ENCODE results near the gene DIPK2B. TPM values are rescaled to one million over a fixed set of nuclear protein-coding genes. Genes with fewer than 3 reads are reported as not detected.

The DIPK2B gene
- total and polyA plus RNA-seq, 2 of the 4 experiments (the other 2 are of a cell fraction) = not detected

DNA sequence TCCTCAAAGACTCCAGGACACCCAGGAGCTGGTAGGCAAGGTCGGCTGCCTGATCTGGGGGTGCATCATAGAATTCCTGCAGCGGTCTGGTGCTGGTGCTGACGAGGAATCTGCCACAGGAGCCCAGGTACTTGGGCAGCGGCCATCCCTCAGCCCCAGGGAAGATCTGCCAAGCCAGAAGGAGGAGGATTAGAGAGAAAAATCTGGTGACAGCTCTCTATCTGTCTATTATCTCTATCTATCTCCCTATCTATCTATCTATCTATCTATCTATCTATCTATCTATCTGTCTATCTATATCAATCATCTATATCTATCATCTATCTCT, 46.7 kb downstream of the DIPK2B start:
- no peak overlapping the region for H4K91ac ChIP-seq (ENCODE audit: insufficient read depth, low read depth, low read length)
- H2AK5ac ChIP-seq (ENCODE audit: low read depth, low read length) = no peak overlapping the region
- no peak overlapping the region for H2AFZ ChIP-seq (replicated peaks; ENCODE audit: low read length, poor library complexity)
- H2BK15ac ChIP-seq (ENCODE audit: low read depth, low read length) = no peak overlapping the region
- DNase-seq (no peak), ATAC-seq (ENCODE audit: low read depth) (no peak)
- no peaks in the 10 kb centered on the region for H4K20me1 ChIP-seq (ENCODE audit: insufficient read depth, low read length)
- intact Hi-C loops (cut with micrococcal nuclease) = no loop called here
- H3K4ac ChIP-seq (ENCODE audit: low read depth, low read length) = no peak overlapping the region
- H3K4me2 ChIP-seq (ENCODE audit: low read depth, low read length) = no peak overlapping the region
- ChIA-PET POLR2A (ENCODE audit: unreplicated experiment) (no interaction called here), CTCF (no interaction called here)
- H3K9me1 ChIP-seq (ENCODE audit: insufficient read depth, low read length) = no peaks in the 10 kb centered on the region
- no peak overlapping the region for H3K27ac ChIP-seq (ENCODE audit: insufficient read depth, low read length)
- TF ChIP-seq POLR2A (IDR thresholded peaks at IDR 0.05; ENCODE audit: low read depth, low read length) = no peak
- no peak for TF ChIP-seq CEBPB (IDR thresholded peaks at IDR 0.05; ENCODE audit: low read depth, low read length)
- no peak for TF ChIP-seq MAFK (IDR thresholded peaks at IDR 0.05; ENCODE audit: low read depth, low read length)
- TF ChIP-seq, protein P1, sequence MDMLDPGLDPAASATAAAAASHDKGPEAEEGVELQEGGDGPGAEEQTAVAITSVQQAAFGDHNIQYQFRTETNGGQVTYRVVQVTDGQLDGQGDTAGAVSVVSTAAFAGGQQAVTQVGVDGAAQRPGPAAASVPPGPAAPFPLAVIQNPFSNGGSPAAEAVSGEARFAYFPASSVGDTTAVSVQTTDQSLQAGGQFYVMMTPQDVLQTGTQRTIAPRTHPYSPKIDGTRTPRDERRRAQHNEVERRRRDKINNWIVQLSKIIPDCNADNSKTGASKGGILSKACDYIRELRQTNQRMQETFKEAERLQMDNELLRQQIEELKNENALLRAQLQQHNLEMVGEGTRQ (IDR thresholded peaks at IDR 0.05; ENCODE audit: low read depth, low read length) = no peak
- TF ChIP-seq MXI1 (IDR thresholded peaks at IDR 0.05; ENCODE audit: borderline replicate concordance, low read depth, low read length) = no peak
- no peak for TF ChIP-seq RAD21 (IDR thresholded peaks at IDR 0.05; ENCODE audit: low read length)
- TF ChIP-seq, protein P2, sequence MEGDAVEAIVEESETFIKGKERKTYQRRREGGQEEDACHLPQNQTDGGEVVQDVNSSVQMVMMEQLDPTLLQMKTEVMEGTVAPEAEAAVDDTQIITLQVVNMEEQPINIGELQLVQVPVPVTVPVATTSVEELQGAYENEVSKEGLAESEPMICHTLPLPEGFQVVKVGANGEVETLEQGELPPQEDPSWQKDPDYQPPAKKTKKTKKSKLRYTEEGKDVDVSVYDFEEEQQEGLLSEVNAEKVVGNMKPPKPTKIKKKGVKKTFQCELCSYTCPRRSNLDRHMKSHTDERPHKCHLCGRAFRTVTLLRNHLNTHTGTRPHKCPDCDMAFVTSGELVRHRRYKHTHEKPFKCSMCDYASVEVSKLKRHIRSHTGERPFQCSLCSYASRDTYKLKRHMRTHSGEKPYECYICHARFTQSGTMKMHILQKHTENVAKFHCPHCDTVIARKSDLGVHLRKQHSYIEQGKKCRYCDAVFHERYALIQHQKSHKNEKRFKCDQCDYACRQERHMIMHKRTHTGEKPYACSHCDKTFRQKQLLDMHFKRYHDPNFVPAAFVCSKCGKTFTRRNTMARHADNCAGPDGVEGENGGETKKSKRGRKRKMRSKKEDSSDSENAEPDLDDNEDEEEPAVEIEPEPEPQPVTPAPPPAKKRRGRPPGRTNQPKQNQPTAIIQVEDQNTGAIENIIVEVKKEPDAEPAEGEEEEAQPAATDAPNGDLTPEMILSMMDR (conservative IDR thresholded peaks at IDR 0.05; ENCODE audit: low read depth, low read length) = no peak
- TF ChIP-seq SMC3 (IDR thresholded peaks at IDR 0.05; ENCODE audit: low read depth, low read length) = no peak
- WGBS, 2 experiments (ENCODE audit: extremely low coverage in 2 of 2, insufficient read length in 1 of 2) = no CpG with 5 or more reads among the region's 4 CpGs
- H4K8ac ChIP-seq (ENCODE audit: low read depth in 2 of 2, low read length in 2 of 2) = no peak overlapping the region
- no peak overlapping the region for H3K56ac ChIP-seq (ENCODE audit: extremely low read depth, insufficient read depth, low read length)
- no peaks in the 10 kb centered on the region for H3K9me3 ChIP-seq (ENCODE audit: control insufficient read depth, insufficient read depth, low read length)
- H3K9ac ChIP-seq (ENCODE audit: low read depth, low read length) = no peak overlapping the region
- in situ Hi-C loops (cut with MboI; ENCODE audit: low sequenced_read_pairs) = no loop called here
- BruUV-seq (replicated peaks) = no TSS peak
- dilution Hi-C loops (cut with HindIII; ENCODE audit: low sequenced_read_pairs, unreplicated experiment) = no loop called here
- no peaks in the 10 kb centered on the region for H3K79me1 ChIP-seq (ENCODE audit: low read depth in 1 of 2, low read length in 2 of 2)
- H3K18ac ChIP-seq (ENCODE audit: low read depth, low read length) = no peak overlapping the region
- H3K27me3 ChIP-seq (ENCODE audit: control insufficient read depth, insufficient read depth, low read length) = peaks cover 15% of the 10 kb centered on the region; the same call in 1 of the 2 replicates
- H3K4me3 ChIP-seq (ENCODE audit: insufficient read depth, low read depth, low read length) = no peak overlapping the region
- H2BK5ac ChIP-seq (ENCODE audit: low read depth, low read length, poor library complexity, severe bottlenecking) = no peak overlapping the region
- H3K23ac ChIP-seq (ENCODE audit: low read depth, low read length) = no peak overlapping the region
- H3K4me1 ChIP-seq (ENCODE audit: control insufficient read depth, insufficient read depth, low read length) = no peaks in the 10 kb centered on the region
- no peak overlapping the region for H2BK120ac ChIP-seq (ENCODE audit: low read depth, low read length)
- H2BK20ac ChIP-seq (ENCODE audit: low read depth, low read length) = no peak overlapping the region
- H4K5ac ChIP-seq (ENCODE audit: low read depth, low read length) = no peak overlapping the region
- H3K14ac ChIP-seq (replicated peaks; ENCODE audit: low read depth, low read length) = no peak overlapping the region
- no peaks in the 10 kb centered on the region for H3K36me3 ChIP-seq (ENCODE audit: control insufficient read depth, insufficient read depth, low read length)
- H2AK9ac ChIP-seq (replicated peaks; ENCODE audit: low read depth, low read length, poor library complexity) = no peak overlapping the region

Measured in IMR-90 (cell line).